Hippocampal formation (tissue), 2 donors: Measurements from ENCODE around the gene ABCA5.

Experiments
- DNase-seq, 2 donors: peaks; one replicate each; lab custom pipeline; 2025; lab: John Stamatoyannopoulos, UW

Gene ABCA5, protein sequence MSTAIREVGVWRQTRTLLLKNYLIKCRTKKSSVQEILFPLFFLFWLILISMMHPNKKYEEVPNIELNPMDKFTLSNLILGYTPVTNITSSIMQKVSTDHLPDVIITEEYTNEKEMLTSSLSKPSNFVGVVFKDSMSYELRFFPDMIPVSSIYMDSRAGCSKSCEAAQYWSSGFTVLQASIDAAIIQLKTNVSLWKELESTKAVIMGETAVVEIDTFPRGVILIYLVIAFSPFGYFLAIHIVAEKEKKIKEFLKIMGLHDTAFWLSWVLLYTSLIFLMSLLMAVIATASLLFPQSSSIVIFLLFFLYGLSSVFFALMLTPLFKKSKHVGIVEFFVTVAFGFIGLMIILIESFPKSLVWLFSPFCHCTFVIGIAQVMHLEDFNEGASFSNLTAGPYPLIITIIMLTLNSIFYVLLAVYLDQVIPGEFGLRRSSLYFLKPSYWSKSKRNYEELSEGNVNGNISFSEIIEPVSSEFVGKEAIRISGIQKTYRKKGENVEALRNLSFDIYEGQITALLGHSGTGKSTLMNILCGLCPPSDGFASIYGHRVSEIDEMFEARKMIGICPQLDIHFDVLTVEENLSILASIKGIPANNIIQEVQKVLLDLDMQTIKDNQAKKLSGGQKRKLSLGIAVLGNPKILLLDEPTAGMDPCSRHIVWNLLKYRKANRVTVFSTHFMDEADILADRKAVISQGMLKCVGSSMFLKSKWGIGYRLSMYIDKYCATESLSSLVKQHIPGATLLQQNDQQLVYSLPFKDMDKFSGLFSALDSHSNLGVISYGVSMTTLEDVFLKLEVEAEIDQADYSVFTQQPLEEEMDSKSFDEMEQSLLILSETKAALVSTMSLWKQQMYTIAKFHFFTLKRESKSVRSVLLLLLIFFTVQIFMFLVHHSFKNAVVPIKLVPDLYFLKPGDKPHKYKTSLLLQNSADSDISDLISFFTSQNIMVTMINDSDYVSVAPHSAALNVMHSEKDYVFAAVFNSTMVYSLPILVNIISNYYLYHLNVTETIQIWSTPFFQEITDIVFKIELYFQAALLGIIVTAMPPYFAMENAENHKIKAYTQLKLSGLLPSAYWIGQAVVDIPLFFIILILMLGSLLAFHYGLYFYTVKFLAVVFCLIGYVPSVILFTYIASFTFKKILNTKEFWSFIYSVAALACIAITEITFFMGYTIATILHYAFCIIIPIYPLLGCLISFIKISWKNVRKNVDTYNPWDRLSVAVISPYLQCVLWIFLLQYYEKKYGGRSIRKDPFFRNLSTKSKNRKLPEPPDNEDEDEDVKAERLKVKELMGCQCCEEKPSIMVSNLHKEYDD (N-terminal part only)

DNA sequence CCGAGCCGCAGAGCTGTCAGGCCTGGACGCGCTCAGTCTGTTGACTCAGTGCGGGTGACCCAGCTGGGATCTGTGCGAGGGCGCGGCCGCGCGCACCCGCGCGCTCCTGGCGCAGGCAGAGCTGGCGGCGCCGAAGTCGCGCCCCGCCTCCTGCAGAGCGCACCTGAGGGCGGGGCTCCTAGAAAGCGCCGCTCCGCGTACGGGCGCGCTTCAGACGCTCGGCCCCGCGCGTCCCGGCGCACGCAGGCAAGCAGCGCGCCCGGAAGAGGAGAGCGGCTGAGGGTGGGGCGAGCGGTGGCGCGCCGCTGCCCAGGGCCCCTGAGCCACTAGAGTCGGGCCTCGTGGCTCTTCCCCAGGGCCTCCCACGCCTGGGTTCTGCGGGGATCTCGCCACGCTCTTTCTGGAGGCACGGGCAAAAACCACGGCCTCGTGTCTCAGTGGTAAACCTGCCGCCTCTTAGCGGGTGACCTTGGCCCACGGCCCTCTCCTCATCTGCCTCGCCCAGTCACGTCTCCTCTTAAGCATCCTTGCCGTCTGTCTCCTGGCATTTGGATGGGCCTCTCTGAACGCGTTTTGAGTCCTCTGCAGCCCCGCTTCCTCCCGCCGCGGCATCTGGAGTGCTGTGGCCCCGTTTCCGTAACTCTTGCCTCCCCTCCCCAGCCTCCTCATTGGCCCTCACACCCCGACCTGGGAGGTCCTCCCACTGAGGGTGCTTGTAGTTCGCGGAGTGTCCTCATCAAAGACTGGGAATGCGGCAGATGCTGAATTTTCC, at the start of gene ABCA5:
ABCA5 (minus strand) TSS at position 74 of the 772 bp plus-strand sequence. CDS start 12,718 bp downstream, outside the sequence.
- peak; percentile 64 to 68 for DNase-seq

DNA sequence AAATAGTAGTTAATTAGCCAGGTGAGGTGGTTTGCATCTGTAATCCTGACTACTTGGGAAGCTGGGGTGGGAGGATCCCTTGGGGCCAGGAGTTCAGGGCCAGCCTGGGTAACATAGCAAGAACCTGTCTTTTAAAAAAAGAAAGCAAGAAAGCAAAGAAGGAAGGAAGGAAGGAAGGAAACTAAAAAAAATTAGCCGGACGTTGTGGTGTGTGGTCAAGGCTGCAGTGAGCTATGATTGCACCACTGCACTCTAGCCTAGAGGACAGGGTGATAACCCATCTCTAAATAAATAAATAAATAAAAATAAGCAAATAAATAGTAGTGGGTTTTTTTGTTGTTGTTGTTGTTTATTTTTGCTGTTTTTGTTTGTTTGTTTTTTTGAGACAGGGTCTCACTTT, 48.3 kb upstream of the ABCA5 start:
- DNase-seq = no peak

DNA sequence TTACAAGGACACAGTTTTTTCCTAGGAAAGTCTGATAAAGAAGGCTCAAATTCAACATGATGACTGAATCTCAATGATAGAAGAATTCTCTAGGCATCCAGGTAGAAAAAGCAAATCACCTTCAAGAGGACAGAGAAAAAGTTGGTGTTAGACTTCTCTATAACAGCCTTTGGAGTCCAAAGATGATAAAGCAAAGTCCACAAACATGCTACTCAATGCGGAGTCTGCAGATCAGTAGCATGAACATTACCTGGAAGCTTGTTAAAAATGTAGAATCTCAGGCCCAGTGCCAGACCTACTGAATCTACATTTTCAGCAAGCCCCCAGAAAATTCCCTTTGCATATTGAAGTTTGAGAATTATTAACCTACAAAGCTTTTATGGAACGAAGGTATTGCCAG, 46.1 kb upstream of the ABCA5 start:
- no peak for DNase-seq

DNA sequence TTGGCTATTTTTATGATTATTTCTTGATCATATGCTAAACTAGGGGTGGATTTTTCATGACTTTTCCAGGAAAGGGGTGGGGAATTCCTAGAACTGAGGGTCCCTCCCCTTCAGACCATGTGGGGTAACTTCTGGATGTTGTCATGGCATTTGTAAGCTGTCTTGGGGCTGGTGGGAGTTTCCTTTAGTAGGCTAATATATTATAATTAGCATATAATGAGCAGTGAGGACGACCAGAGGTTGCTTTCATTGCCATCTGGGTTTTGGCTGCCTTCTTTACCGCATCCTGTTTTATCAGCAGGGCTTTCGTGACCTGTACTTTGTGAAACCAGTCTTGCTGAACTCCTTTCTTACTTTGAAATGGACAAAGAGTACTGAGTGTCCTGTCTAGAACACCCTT, 40.4 kb upstream of the ABCA5 start:
- DNase-seq = no peak

DNA sequence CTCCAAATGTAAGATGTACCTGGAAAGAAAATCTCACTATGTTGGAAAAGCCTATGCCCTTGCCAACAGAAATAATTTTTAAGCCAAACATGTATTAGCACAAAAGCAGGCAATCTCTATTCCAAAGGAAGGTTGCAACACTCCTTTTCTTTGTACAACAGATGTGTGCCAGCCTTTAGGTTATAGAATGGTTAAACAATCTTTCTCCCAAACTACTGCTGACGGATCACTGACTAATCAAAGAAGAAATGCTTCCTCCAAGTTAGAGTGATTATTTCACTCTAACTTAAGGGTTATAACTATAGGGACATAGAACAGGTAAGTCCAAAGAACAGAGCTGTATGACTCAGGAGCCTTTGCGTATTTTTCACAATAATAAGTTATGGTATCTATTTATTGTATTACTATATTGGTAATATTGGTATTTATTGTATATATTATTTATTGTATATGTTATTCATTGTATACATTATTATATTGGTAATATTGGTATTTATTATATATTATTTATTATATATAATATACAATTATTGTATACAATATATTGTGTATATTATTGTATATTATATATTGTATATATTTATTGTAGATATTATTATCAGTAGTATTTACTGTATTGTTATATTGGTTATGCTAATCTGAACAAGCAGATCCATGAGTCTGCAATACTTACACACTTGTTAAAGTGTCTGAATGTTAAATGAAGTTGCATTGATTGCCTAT, 36.7 kb upstream of the ABCA5 start:
- no peak for DNase-seq

DNA sequence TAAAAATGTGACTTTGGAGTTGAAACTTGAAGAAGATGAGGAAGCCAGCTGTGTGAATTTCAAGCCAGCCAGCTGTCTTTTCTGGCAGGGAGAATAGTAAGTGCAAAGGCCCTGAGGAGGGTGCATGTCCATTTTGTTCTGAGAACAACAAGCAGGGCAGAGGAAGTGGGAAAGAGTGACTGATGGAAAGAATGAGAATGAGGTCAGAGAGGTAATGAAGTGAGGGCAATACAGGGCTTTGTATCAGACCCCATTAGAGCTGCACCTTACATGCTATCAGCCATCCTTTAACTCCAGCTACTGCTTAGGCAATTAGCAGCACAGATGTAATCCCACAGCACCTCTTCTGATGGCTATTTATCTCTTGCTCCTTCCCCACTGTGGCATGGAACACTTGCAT, 34.2 kb upstream of the ABCA5 start:
- no peak for DNase-seq

DNA sequence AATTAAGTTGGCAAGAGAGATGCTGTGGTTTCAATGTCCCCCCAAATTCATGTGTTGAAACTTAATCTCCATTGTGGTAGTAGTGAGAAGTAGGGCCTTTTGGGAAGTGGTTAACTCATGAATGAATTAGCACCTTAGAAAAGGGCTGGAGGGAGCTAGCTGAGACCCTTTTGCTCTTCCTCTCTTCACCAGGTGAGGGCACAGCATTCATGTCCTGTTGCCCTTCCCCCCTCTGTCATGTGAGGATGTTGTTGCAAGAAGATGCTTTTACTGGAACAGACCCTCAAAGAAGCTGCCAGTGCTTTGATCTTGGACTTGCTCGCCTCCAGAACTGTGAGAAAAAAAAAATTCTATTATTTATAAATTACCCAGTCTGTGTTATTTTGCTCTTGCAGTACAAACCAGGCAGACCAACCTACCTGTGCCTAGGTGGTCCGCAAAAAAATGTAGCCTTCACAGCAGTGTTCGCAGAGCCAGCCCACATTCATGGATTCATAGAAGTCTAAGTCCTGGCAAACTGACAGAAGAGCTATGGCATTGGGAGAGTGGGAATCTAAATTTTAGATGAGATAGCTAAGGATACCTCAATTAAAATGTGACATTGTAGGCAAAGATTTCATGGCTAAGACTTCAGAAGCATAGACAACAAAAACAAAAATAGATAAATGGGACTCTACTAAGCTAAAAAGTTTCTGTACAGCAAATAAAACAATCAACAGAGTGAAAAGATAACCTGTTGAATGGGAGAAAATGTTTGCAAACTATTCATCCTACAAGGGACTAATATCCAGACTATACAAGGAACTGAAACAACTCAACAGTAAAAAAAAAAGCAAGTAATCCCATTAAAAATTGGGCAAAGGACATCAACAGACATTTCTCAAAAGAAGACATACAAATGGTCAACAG, 32.0 kb upstream of the ABCA5 start:
- no peak for DNase-seq

DNA sequence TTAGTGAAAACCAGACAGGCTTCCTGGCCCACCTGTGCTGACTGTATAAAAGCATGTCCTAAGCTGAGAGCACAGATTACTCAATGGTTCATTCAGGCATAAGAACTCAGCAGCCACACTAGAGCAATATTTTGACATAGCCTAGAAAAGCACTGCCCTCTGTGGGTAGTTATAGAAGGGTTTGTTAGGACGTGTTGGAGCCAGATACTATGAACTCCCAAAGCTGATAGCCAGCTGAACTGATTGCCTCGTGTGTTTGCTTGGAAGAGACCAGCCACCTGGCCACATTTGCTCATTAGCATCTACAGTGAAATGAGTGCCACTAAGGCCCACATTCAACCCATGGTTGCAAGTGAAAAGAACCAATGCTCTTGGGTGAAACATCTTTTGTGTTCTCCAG, 30.8 kb upstream of the ABCA5 start:
- DNase-seq = no peak

DNA sequence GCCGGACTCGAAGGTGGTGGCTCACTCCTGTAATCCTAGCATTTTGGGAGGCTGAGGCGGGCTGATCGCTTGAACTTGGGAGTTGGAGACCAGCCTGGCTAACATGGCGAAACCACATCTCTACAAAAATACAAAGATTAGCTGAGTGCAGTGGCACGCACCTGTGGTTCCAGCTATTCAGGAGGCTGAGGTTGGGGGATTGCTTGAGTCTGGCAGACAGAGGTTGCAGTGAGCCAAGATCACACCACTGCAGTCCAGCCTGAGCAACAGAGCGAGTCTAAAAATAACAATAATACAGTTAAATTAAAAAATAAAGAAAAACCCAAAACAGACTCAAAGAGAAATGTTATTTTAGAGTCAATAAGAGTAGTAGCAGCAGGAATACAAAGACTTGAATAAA, 29.7 kb upstream of the ABCA5 start:
- DNase-seq = no peak

DNA sequence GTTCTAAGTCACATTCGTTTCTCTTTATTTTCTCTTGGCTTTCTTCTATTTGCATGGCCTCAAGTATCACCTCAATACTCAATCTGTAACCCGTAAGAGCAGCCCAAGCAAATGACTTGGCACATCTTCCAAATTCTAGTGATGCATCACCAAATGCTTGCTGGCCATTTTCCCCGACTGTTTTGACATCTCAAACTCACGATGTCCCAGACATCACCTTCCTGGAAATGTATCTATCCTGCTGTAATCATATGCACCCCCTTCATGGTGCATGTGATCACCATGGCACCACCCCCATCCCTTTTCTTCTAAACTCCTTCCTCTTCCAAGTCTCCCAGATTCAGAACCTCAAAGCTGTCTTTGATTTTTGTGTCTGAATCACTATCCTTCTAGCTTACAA, 24.0 kb upstream of the ABCA5 start:
- no peak for DNase-seq

DNA sequence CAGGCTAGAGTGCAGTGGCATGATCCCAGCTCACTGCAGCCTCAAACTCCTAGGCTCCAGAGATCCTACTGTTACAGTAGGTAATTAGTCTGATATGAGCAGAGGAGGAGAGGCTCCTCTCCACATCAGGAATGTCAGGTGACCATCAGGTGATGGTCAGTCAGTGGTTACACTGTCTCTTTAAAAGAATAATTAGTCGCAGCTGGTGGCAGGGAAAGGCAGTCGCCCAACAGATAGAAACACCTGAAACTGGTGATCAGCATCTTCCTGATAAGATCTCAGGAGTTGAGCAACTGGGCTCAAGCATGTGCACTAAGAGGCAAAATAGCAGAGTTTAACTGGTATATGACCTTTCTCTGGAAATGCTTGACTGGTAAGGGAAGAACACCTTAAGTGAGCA, 21.5 kb upstream of the ABCA5 start:
- DNase-seq = no peak

DNA sequence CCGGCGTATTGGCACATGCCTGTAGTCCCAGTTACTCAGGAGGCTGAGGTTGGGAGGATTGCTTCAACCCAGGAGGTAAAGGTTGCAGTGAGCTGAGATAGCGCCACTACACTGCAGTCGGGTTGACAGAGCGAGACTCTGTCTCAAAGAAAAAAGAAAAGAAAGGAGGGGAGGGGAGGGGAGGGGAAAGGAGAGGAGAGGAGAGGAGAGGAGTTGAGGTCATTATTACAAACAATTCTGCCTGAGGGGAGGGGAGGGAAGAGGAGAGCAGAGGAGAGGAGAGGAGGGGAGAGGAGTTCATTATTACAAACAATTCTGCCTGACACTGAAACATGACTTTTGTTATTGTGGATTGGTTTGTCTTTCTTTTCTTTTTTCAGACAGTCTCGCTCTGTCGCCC, 19.8 kb upstream of the ABCA5 start:
- no peak for DNase-seq

DNA sequence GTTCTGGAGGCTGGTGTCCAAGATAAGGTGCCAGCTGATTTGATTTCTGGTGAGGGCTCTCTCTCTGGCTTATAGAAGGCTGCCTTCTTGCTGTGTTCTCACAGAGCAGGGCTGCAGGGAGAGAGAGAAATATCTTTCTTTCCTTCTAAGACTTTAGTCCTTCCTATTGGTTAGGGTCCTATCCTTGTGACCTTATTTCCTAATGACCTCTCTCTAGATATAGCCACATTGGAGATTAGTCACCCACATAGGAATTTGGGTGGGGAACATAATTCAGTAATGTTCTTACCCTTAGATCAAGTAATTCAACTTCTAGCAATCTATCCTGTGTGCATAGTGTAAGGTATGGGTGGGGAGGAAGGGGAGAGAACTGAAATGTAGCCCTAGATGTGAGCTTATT, 18.0 kb upstream of the ABCA5 start:
- no peak for DNase-seq

DNA sequence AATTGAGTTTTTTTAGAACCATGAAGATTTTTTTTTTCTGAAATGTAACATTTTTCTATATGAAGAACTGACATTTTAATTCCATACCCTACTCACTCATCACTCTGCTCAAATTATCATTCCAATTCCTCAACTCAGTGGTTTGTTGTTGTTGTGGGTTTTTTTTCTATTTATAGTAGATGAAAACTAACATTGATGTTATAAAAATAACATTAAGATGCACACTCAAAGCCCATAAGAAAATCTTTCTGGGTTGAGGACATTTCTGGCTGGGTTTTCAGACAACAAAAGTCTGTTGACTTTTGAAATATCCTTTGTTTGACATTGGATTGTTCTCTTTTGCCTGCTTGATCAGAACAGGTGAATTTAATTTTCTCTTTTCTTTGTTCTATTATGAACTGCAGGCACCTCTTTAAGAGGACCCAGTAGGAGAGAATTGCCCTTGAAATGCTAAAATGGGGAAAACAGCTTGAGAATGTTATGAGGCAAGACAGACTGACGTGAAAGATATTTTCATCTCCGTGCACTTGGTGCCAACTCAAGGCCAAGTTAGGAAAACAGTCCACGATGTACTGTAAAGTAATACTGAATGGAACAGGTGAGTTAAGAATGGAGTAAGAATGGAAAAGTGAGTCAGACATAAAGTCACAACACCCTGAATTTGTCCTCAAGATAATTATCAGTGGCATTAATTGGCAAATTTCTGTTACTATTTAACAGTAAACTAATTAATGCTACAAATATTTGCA, 16.1 kb upstream of the ABCA5 start:
- DNase-seq = no peak

DNA sequence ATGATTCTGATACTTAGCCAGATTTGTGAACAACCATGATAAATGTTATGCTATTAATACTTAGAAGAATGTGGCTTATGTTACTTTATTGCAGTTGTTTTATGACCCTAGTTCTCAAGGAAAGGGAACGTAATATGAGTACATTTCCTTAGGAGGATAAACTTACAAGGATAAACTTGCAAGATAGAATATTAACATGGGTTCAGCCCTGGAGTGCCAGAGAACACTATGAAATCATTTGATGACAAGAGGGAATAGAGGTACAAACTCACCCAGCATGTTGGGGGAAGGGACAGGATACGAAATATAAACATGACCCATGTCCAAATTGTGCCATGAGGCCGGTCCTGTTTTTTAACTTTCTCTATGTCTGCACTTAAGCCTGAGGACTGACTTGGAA, 13.0 kb upstream of the ABCA5 start:
- no peak for DNase-seq

DNA sequence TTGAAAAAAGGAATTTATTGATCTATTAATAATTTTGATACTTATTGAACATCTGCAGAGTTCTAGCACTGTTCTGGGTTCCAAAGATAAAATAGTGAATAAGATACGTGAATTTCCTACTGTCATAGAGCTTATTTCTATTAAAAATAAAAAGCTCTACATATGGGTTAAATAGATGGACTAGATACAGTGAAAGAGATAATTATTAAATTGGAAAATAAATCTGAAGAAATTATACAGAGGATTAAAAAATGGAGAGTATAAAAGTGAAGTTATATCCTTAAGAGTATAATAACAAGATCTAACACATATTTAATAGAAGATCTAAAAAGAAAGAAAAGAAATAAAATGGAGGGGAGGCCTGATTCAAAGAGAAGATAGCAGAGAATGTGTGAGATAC, 10.1 kb upstream of the ABCA5 start:
- DNase-seq = no peak

DNA sequence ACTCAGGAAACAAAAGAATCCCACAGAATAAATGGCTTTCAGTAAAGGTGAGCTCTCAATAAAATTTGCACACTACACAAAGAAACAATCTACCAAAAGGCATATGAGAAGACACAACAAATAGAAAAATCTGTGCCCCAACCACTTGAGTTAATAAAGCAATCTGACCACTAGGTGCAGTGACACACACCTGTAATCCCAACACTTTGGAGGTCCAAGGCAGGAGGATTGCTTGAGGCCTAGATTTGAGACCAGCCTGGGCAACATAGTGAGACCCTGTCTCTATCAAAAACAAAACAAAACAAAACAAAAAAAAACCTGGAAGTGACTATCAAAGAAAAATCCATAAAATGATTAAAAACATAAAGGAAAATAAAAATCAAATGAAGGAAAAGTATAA, 9.6 kb upstream of the ABCA5 start:
- no peak for DNase-seq

DNA sequence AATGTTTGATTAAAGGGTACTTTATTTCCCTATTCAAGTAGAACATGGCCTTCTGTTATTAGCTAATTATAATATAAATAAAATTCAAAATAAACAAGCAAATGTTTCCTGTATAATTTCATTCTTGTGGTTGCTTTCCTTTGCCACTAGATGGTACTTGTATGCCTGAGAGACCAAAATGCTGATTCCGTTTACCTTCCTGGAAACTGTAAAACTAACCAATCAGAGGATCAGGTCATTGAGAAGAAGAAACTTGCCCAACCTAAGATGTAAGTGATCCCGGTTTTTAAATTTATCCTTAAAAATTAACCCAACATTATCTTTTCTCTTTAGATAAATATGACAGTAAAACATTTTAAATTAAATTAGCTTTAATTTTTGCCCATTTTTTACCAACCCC, 8.1 kb upstream of the ABCA5 start:
- DNase-seq = peak in 1 of 2 donors; percentile 36

DNA sequence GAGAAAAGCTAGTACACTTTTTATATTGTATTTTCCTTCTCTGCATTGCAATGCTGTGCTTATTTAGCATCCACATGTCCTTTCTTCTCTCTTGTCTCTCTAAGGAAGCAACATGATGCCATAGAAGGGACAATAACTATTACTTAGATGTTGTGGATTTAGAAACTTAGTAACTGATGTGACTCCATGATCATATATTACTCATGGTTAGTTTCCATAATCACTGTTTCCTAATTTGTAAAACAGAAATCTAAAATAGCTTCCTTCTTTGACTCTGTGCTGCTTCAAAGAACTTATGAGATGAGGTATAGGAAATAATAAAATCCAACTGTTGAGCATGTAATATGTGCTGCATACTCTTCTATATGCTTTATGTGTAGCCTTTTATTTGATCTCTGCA, 6.6 kb upstream of the ABCA5 start:
- DNase-seq = no peak
